Panc1 (cell line): ENCODE data around the gene CCSAP. TPM values are rescaled to one million over a fixed set of nuclear protein-coding genes. Genes with fewer than 3 reads are reported as not detected.

Source experiments
- ATAC-seq: fragments of 200-7000 bp; cut with Tn5 transposase; 2 replicates; pipeline ENCODE4 v1.9.1; 2020; ENCODE audit warnings: mild to moderate bottlenecking, moderate library complexity
- BruUV-seq: library from RNA; stranded (reverse); fragments of 400-500 nt; replicated peaks from 2 replicates; lab custom pipeline; 2021; lab: Mats Ljungman, UMichigan
- CTCF ChIA-PET: fragments of 300-600 bp; sonication (Branson Sonifier 250); formaldehyde crosslinking; loops from one replicate; lab custom pipeline; 2022; ENCODE audit warnings: antibody characterized with exemption; lab: Charles Lee
- POLR2A ChIA-PET: fragments of 300-600 bp; sonication (Branson Sonifier 250); formaldehyde crosslinking; loops from one replicate; lab custom pipeline; 2022; ENCODE audit warnings: antibody characterized with exemption; lab: Charles Lee
- DNase-seq: peaks from one replicate; pipeline ENCODE4 v3.0.0-alpha.2; 2010; ENCODE audit warnings: low read depth, low spot score
- H3K27ac ChIP-seq: 2 replicates; pipeline ENCODE4 v1.5.1; 2011; ENCODE audit warnings: mild to moderate bottlenecking, low read length, inconsistent platforms
- H3K27me3 ChIP-seq: fragments of 200-500 bp; sonication (Bioruptor generic); 2 replicates; pipeline ENCODE4 v1.6.0; 2014; ENCODE audit warnings: low read length, inconsistent platforms; ENCODE audit not compliant: control insufficient read depth, insufficient read depth
- H3K36me3 ChIP-seq: fragments of 200-500 bp; sonication (Bioruptor generic); 2 replicates; pipeline ENCODE4 v1.5.1; 2014; ENCODE audit warnings: inconsistent platforms, mild to moderate bottlenecking, low read length, moderate library complexity; ENCODE audit not compliant: control insufficient read depth, insufficient read depth
- H3K4me1 ChIP-seq: 2 replicates; pipeline ENCODE4 v1.5.1; 2011; ENCODE audit warnings: inconsistent platforms, mild to moderate bottlenecking, low read length, moderate library complexity; ENCODE audit not compliant: control insufficient read depth, insufficient read depth
- H3K4me3 ChIP-seq, 2 experiments: 2 replicates each; pipeline ENCODE4 v1.5.1; 2011 to 2012; ENCODE audit warnings: low read depth in 2 of 2, low read length in 2 of 2, mild to moderate bottlenecking in 2 of 2, inconsistent platforms in 1 of 2, moderate library complexity in 1 of 2
- H3K9me3 ChIP-seq: fragments of 200-500 bp; sonication (Bioruptor generic); 2 replicates; pipeline ENCODE4 v1.5.1; 2014; ENCODE audit warnings: low read depth, mild to moderate bottlenecking, inconsistent platforms, low read length, moderate library complexity; ENCODE audit not compliant: control insufficient read depth, insufficient read depth
- CTCF ChIP-seq: fragments of 450-650 bp; IDR thresholded peaks from 2 replicates; pipeline ENCODE4 v1.5.1; 2017; ENCODE audit warnings: mild to moderate bottlenecking
- POLR2AphosphoS5 ChIP-seq: IDR thresholded peaks from 2 replicates; pipeline ENCODE4 v1.6.1; 2012; ENCODE audit warnings: mild to moderate bottlenecking, low read depth, low read length, moderate library complexity
- REST ChIP-seq, 2 experiments: IDR thresholded peaks; 2 replicates each; pipeline ENCODE4 v1.6.1; 2011 to 2012; ENCODE audit warnings: low read depth in 2 of 2, control low read depth in 1 of 2, low read length in 1 of 2, mild to moderate bottlenecking in 1 of 2, moderate library complexity in 1 of 2; ENCODE audit not compliant: insufficient read depth in 1 of 2
- SIN3A ChIP-seq: IDR thresholded peaks from 2 replicates; pipeline ENCODE4 v1.6.1; 2012; ENCODE audit warnings: low read depth, mild to moderate bottlenecking, low read length, moderate library complexity, borderline replicate concordance; ENCODE audit not compliant: insufficient read depth
- TCF7L2 ChIP-seq: IDR thresholded peaks from 2 replicates; pipeline ENCODE4 v1.6.1; 2011; ENCODE audit warnings: mild to moderate bottlenecking, low read depth, low read length, inconsistent platforms
- in situ Hi-C: cut with HindIII; loops from 2 replicates; pipeline ENCODE4 v1.10.0; 2016; ENCODE audit warnings: low sequenced_read_pairs, low pct_unique_long_range_greater_than_20kb
- intact Hi-C: fragments of 100-400 bp; cut with micrococcal nuclease; formaldehyde crosslinking; loops from one replicate; pipeline ENCODE4 v1.10.0; 2022; ENCODE audit not compliant: unreplicated experiment
- total RNA-seq: library from RNA; stranded (reverse); gene quantifications from one replicate; pipeline ENCODE4 v1.2.1, GENCODE V29; 2021; ENCODE audit not compliant: unreplicated experiment

CCSAP gene
- total RNA-seq, 1 experiment from 2014 or later: 11.6 TPM

- ChIA-PET CTCF (no interaction called here), POLR2A (no interaction called here)
- no peak overlapping the region for H3K4me3 ChIP-seq
- H3K4me1 ChIP-seq: peaks cover 5% of the 10 kb centered on the region; the same call in 1 of the 2 replicates
- H3K27me3 ChIP-seq: no peaks in the 10 kb centered on the region
- no peak for ATAC-seq
- TF ChIP-seq CTCF: no peak
- TF ChIP-seq REST (IDR thresholded peaks at IDR 0.05; ENCODE audit: insufficient read depth in 1 of 2, low read depth in 2 of 2, low read length in 1 of 2): no peak
- no peak for TF ChIP-seq SIN3A
- TF ChIP-seq POLR2AphosphoS5: no peak
- no peak for TF ChIP-seq TCF7L2
- DNase-seq: no peak
- H3K36me3 ChIP-seq: no peaks in the 10 kb centered on the region
- no peaks in the 10 kb centered on the region for H3K9me3 ChIP-seq
- in situ Hi-C loops (no loop called here), intact Hi-C loops (no loop called here)
- BruUV-seq: no TSS peak
- H3K27ac ChIP-seq: no peak overlapping the region
Observed at GRCh38 chr1:229381234-229381633, 38.4 kb upstream of the CCSAP start.

GRCh38 chr1:229380536-229381160 is 37.8 kb upstream of the CCSAP start:
- Histone ChIP-seq H3K4me3 (no peak overlapping the region), H3K9me3 (no peaks in the 10 kb centered on the region), H3K27me3 (no peaks in the 10 kb centered on the region), H3K27ac (no peak overlapping the region), H3K36me3 (no peaks in the 10 kb centered on the region), H3K4me1 (peaks cover 5% of the 10 kb centered on the region; the same call in 1 of the 2 replicates)
- ATAC-seq: no peak
- POLR2A ChIA-PET: no interaction called here
- TF ChIP-seq SIN3A (no peak), TCF7L2 (no peak), CTCF (no peak), REST (IDR thresholded peaks at IDR 0.05; ENCODE audit: insufficient read depth in 1 of 2, low read depth in 2 of 2, low read length in 1 of 2) (no peak), POLR2AphosphoS5 (no peak)
- in situ Hi-C loops (no loop called here), intact Hi-C loops (no loop called here)
- CTCF ChIA-PET: no interaction called here
- DNase-seq: no peak
- BruUV-seq: no TSS peak
